OCI-LY3 (cell line): ENCODE measurements around the gene KLHL29.

Source experiments
- EZH2phosphoT487 ChIP-seq: fragments of 200-600 bp; shearing (Covaris generic); IDR thresholded peaks from 2 replicates; pipeline ENCODE4 v1.6.1; 2018; ENCODE audit warnings: antibody characterized with exemption, mixed run types, low read depth
- TF ChIP-seq, protein P1 (sequence below): fragments of 200-600, 300-600 bp; sonication (generic); IDR thresholded peaks from 2 replicates; pipeline ENCODE4 v1.5.1; 2014; ENCODE audit warnings: antibody characterized with exemption, low read length, low read depth

DNA sequence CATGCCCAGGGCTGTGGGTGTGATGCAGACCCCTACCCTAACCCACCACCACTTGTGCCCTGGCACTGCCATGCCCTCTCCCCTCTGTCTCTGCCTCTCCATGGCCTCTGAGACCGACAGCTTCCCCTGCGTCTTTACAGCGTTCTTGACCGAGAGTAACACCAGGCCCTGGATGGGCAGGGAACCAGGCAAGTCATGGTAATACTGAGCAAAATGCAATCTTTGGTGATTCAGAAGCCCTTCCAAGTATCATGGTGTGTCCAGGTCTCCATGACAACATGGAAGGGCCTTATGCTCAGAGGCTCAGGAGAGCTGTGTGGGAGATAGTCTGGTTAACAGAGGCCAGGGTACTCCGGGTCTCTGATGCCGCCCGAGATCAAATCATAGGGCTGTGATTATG lies 176.1 kb downstream of the KLHL29 start:
- TF ChIP-seq, protein P1, sequence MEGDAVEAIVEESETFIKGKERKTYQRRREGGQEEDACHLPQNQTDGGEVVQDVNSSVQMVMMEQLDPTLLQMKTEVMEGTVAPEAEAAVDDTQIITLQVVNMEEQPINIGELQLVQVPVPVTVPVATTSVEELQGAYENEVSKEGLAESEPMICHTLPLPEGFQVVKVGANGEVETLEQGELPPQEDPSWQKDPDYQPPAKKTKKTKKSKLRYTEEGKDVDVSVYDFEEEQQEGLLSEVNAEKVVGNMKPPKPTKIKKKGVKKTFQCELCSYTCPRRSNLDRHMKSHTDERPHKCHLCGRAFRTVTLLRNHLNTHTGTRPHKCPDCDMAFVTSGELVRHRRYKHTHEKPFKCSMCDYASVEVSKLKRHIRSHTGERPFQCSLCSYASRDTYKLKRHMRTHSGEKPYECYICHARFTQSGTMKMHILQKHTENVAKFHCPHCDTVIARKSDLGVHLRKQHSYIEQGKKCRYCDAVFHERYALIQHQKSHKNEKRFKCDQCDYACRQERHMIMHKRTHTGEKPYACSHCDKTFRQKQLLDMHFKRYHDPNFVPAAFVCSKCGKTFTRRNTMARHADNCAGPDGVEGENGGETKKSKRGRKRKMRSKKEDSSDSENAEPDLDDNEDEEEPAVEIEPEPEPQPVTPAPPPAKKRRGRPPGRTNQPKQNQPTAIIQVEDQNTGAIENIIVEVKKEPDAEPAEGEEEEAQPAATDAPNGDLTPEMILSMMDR, result no peak
- no peak for TF ChIP-seq EZH2phosphoT487
